T-helper 17 cell (primary cell): Measurements from ENCODE around the gene DTWD1. TPM values are rescaled to one million over a fixed set of nuclear protein-coding genes. Genes with fewer than 3 reads are reported as not detected.
"Not testable (repeated sequence)": the region's sequence is repeated elsewhere in the genome, so short reads cannot be mapped to it uniquely, and the experiment has no call there.

Experiments
- ATAC-seq: fragments of 150-1000 bp; cut with Tn5 transposase; 2 replicates; pipeline ENCODE4 v1.10.0; 2021; ENCODE audit warnings: mild to moderate bottlenecking, moderate library complexity
- DNase-seq, 3 donors: peaks; one replicate each; pipeline versions ENCODE4 v3.0.0 to v3.0.0-alpha.2; 2020 to 2021
- H3K9me3 ChIP-seq: one replicate; pipeline ENCODE4 v1.7.0; 2013; ENCODE audit warnings: low read length, mild to moderate bottlenecking; ENCODE audit not compliant: control insufficient read depth, poor library complexity, severe bottlenecking
- H3K27ac Mint-ChIP-seq: one replicate; pipeline ENCODE4 v1.8.0; 2022; ENCODE audit warnings: mild to moderate bottlenecking, moderate library complexity, mixed read lengths
- H3K27me3 Mint-ChIP-seq: one replicate; pipeline ENCODE4 v1.8.0; 2022; ENCODE audit warnings: mixed read lengths
- H3K36me3 Mint-ChIP-seq: one replicate; pipeline ENCODE4 v1.8.0; 2022; ENCODE audit warnings: low read depth, mixed read lengths
- H3K4me1 Mint-ChIP-seq: one replicate; pipeline ENCODE4 v1.8.0; 2022; ENCODE audit warnings: mild to moderate bottlenecking, mixed read lengths
- H3K4me3 Mint-ChIP-seq: one replicate; pipeline ENCODE4 v1.8.0; 2022; ENCODE audit warnings: mild to moderate bottlenecking, moderate library complexity, mixed read lengths
- total RNA-seq, 4 donors: library from RNA in 2 of 4; stranded (reverse) in 2 of 4; gene quantifications; one replicate each; pipeline ENCODE4 v1.2.3 and lab custom pipeline; 2022 to 2026

DTWD1 gene
- total RNA-seq, 2 donors from 2014 or later: 6.8 to 12.2 TPM

- Mint-ChIP-seq H3K27ac (no peak overlapping the region), H3K4me3 (no peak overlapping the region), H3K4me1 (no peaks in the 10 kb centered on the region), H3K36me3 (no peaks in the 10 kb centered on the region), H3K27me3 (peaks cover 7% of the 10 kb centered on the region)
- DNase-seq (no peak), ATAC-seq (no peak)
- peaks cover 17% of the 10 kb centered on the region for H3K9me3 ChIP-seq
Measured at GRCh38 chr15:49656734-49657133, 35.9 kb downstream of the DTWD1 start.

- no peak for ATAC-seq
- H3K27me3 Mint-ChIP-seq: peaks cover 13% of the 10 kb centered on the region
Measured at GRCh38 chr15:49664716-49665115, 43.9 kb downstream of the DTWD1 start.

GRCh38 chr15:49666486-49666885, 45.6 kb downstream of the DTWD1 start:
- not testable (repeated sequence) for ATAC-seq, H3K27ac Mint-ChIP-seq, DNase-seq, H3K36me3 Mint-ChIP-seq, H3K27me3 Mint-ChIP-seq, H3K4me3 Mint-ChIP-seq, H3K4me1 Mint-ChIP-seq, H3K9me3 ChIP-seq

More at GRCh38 chr15:49664716-49665115, 43.9 kb downstream of the DTWD1 start:
- H3K4me1 Mint-ChIP-seq: no peaks in the 10 kb centered on the region
- no peak overlapping the region for H3K27ac Mint-ChIP-seq
- H3K4me3 Mint-ChIP-seq: no peak overlapping the region
- H3K9me3 ChIP-seq: no peaks in the 10 kb centered on the region
- DNase-seq: no peak
- no peaks in the 10 kb centered on the region for H3K36me3 Mint-ChIP-seq

- ATAC-seq: no peak
- H3K36me3 Mint-ChIP-seq: no peaks in the 10 kb centered on the region
- no peak overlapping the region for H3K4me3 Mint-ChIP-seq
- no peak for DNase-seq
- no peak overlapping the region for H3K27ac Mint-ChIP-seq
- H3K4me1 Mint-ChIP-seq: no peaks in the 10 kb centered on the region
- peaks cover 11% of the 10 kb centered on the region for H3K27me3 Mint-ChIP-seq
- no peaks in the 10 kb centered on the region for H3K9me3 ChIP-seq
Measured at GRCh38 chr15:49669288-49669687, 48.4 kb downstream of the DTWD1 start.

GRCh38 chr15:49673861-49674260, 53.0 kb downstream of the DTWD1 start:
- no peak overlapping the region for H3K27ac Mint-ChIP-seq
- H3K27me3 Mint-ChIP-seq: peaks cover 20% of the 10 kb centered on the region
- DNase-seq (no peak), ATAC-seq (no peak)
- H3K4me1 Mint-ChIP-seq: no peaks in the 10 kb centered on the region
- H3K9me3 ChIP-seq: no peaks in the 10 kb centered on the region
- no peaks in the 10 kb centered on the region for H3K36me3 Mint-ChIP-seq
- H3K4me3 Mint-ChIP-seq: no peak overlapping the region

GRCh38 chr15:49674370-49674769, 53.5 kb downstream of the DTWD1 start:
- Mint-ChIP-seq H3K27ac (no peak overlapping the region), H3K4me1 (no peaks in the 10 kb centered on the region), H3K4me3 (no peak overlapping the region), H3K36me3 (no peaks in the 10 kb centered on the region), H3K27me3 (peaks cover 20% of the 10 kb centered on the region)
- H3K9me3 ChIP-seq: no peaks in the 10 kb centered on the region
- ATAC-seq (no peak), DNase-seq (no peak)

- DNase-seq: no peak
- Mint-ChIP-seq H3K27ac (no peak overlapping the region), H3K4me1 (no peaks in the 10 kb centered on the region), H3K27me3 (peaks cover 20% of the 10 kb centered on the region), H3K4me3 (no peak overlapping the region), H3K36me3 (no peaks in the 10 kb centered on the region)
- H3K9me3 ChIP-seq: no peaks in the 10 kb centered on the region
- no peak for ATAC-seq
Measured at GRCh38 chr15:49675041-49675440, 54.2 kb downstream of the DTWD1 start.

- ATAC-seq (no peak), DNase-seq (no peak)
- no peaks in the 10 kb centered on the region for H3K9me3 ChIP-seq
- H3K27ac Mint-ChIP-seq: no peak overlapping the region
- no peak overlapping the region for H3K4me3 Mint-ChIP-seq
- no peaks in the 10 kb centered on the region for H3K4me1 Mint-ChIP-seq
- H3K36me3 Mint-ChIP-seq: no peaks in the 10 kb centered on the region
- H3K27me3 Mint-ChIP-seq: peaks cover 11% of the 10 kb centered on the region
Measured at GRCh38 chr15:49678655-49679054, 57.8 kb downstream of the DTWD1 start.

- H3K9me3 ChIP-seq: no peaks in the 10 kb centered on the region
- no peak for ATAC-seq
- Mint-ChIP-seq H3K36me3 (peaks cover 2% of the 10 kb centered on the region), H3K27ac (no peak overlapping the region), H3K4me1 (no peaks in the 10 kb centered on the region), H3K27me3 (peaks cover 7% of the 10 kb centered on the region), H3K4me3 (no peak overlapping the region)
- DNase-seq: no peak
Measured at GRCh38 chr15:49686599-49686998, 65.8 kb downstream of the DTWD1 start.

GRCh38 chr15:49688135-49688790, 67.4 kb downstream of the DTWD1 start:
- H3K4me1 Mint-ChIP-seq: no peaks in the 10 kb centered on the region
- peaks cover 2% of the 10 kb centered on the region for H3K36me3 Mint-ChIP-seq
- no peak overlapping the region for H3K27ac Mint-ChIP-seq
- DNase-seq (no peak), ATAC-seq (no peak)
- no peaks in the 10 kb centered on the region for H3K9me3 ChIP-seq
- H3K4me3 Mint-ChIP-seq: no peak overlapping the region
- H3K27me3 Mint-ChIP-seq: peaks cover 10% of the 10 kb centered on the region

- Mint-ChIP-seq H3K4me1 (no peaks in the 10 kb centered on the region), H3K36me3 (no peaks in the 10 kb centered on the region), H3K4me3 (no peak overlapping the region), H3K27me3 (peaks cover 16% of the 10 kb centered on the region), H3K27ac (no peak overlapping the region)
- no peak for DNase-seq
- H3K9me3 ChIP-seq: no peaks in the 10 kb centered on the region
- no peak for ATAC-seq
Measured at GRCh38 chr15:49692514-49693090, 71.8 kb downstream of the DTWD1 start.

GRCh38 chr15:49693498-49693897, 72.7 kb downstream of the DTWD1 start:
- Mint-ChIP-seq H3K36me3 (no peaks in the 10 kb centered on the region), H3K4me3 (no peak overlapping the region), H3K27ac (no peak overlapping the region), H3K4me1 (no peaks in the 10 kb centered on the region), H3K27me3 (peaks cover 16% of the 10 kb centered on the region)
- H3K9me3 ChIP-seq: no peaks in the 10 kb centered on the region
- no peak for DNase-seq
- ATAC-seq: no peak

- no peak for ATAC-seq
- Mint-ChIP-seq H3K27ac (no peak overlapping the region), H3K4me3 (no peak overlapping the region), H3K36me3 (no peaks in the 10 kb centered on the region), H3K4me1 (no peaks in the 10 kb centered on the region), H3K27me3 (peaks cover 10% of the 10 kb centered on the region)
- no peak for DNase-seq
- H3K9me3 ChIP-seq: no peaks in the 10 kb centered on the region
Measured at GRCh38 chr15:49696433-49696832, 75.6 kb downstream of the DTWD1 start.

- Mint-ChIP-seq H3K4me1 (no peaks in the 10 kb centered on the region), H3K27me3 (peaks cover 6% of the 10 kb centered on the region), H3K27ac (no peak overlapping the region), H3K36me3 (no peaks in the 10 kb centered on the region), H3K4me3 (no peak overlapping the region)
- no peak for DNase-seq
- no peak for ATAC-seq
- no peaks in the 10 kb centered on the region for H3K9me3 ChIP-seq
Measured at GRCh38 chr15:49697121-49697520, 76.3 kb downstream of the DTWD1 start.
